CD4-positive, alpha-beta T cell (primary cell): ENCODE results near the gene CUL7. TPM values are rescaled to one million over a fixed set of nuclear protein-coding genes. Genes with fewer than 3 reads are reported as not detected.

Experiments
- ATAC-seq: fragments of 200-7000 bp; cut with Tn5 transposase; one replicate; pipeline ENCODE4 v1.10.0; 2022; ENCODE audit warnings: mild to moderate bottlenecking; ENCODE audit not compliant: poor library complexity
- CTCF ChIA-PET: fragments of 350-600 bp; sonication (Branson Sonifier 250); formaldehyde crosslinking; loops from one replicate; lab custom pipeline; 2021; ENCODE audit warnings: antibody characterized with exemption, inconsistent platforms; lab: Charles Lee
- POLR2A ChIA-PET: fragments of 350-600 bp; sonication (Branson Sonifier 250); formaldehyde crosslinking; loops from one replicate; lab custom pipeline; 2021; ENCODE audit warnings: antibody characterized with exemption, inconsistent platforms; lab: Charles Lee
- DNase-seq, 14 experiments: peaks; one replicate each; pipeline ENCODE4 v3.0.0-alpha.2; 2013 to 2020; ENCODE audit warnings: mixed read lengths in 2 of 14
- H3K27ac ChIP-seq, 2 donors: one replicate each; pipeline versions ENCODE4 v1.5.1 to v1.7.0; 2013; ENCODE audit warnings: low read length in 2 of 2, low read depth in 1 of 2, mild to moderate bottlenecking in 1 of 2
- H3K27me3 ChIP-seq, 2 experiments: 1 replicate in 1 of 2; 2 replicates in 1 of 2; pipeline versions ENCODE4 v1.6.1 to v1.7.0; 2013; ENCODE audit warnings: low read length in 2 of 2, control low read depth in 1 of 2, mild to moderate bottlenecking in 1 of 2, moderate library complexity in 1 of 2; ENCODE audit not compliant: insufficient read depth in 2 of 2, control insufficient read depth in 1 of 2
- H3K36me3 ChIP-seq: one replicate; pipeline ENCODE4 v1.6.1; 2013; ENCODE audit warnings: low read length, control low read depth; ENCODE audit not compliant: insufficient read depth
- H3K4me1 ChIP-seq: one replicate; pipeline ENCODE4 v1.6.1; 2013; ENCODE audit warnings: low read length, control low read depth; ENCODE audit not compliant: insufficient read depth
- H3K4me3 ChIP-seq: one replicate; pipeline ENCODE4 v1.5.1; 2013; ENCODE audit warnings: mild to moderate bottlenecking, low read length, moderate library complexity
- H3K9me3 ChIP-seq, 2 experiments: 1 replicate in 1 of 2; 2 replicates in 1 of 2; pipeline versions ENCODE4 v1.6.1 to v1.7.0; 2013; ENCODE audit warnings: low read length in 2 of 2, mild to moderate bottlenecking in 2 of 2, control low read depth in 1 of 2, moderate library complexity in 1 of 2; ENCODE audit not compliant: control insufficient read depth in 1 of 2, insufficient read depth in 1 of 2
- H3K27ac Mint-ChIP-seq: one replicate; pipeline ENCODE4 v1.8.0; 2020; ENCODE audit warnings: mixed read lengths
- H3K27me3 Mint-ChIP-seq: one replicate; pipeline ENCODE4 v1.8.0; 2021; ENCODE audit warnings: mixed read lengths
- H3K36me3 Mint-ChIP-seq: one replicate; pipeline ENCODE4 v1.8.0; 2021; ENCODE audit warnings: low read depth, mixed read lengths
- H3K4me1 Mint-ChIP-seq: one replicate; pipeline ENCODE4 v1.8.0; 2021; ENCODE audit warnings: low read depth, mixed read lengths
- H3K4me3 Mint-ChIP-seq: one replicate; pipeline ENCODE4 v1.8.0; 2020; ENCODE audit warnings: mild to moderate bottlenecking, mixed read lengths
- H3K9me3 Mint-ChIP-seq: one replicate; pipeline ENCODE4 v1.8.0; 2020; ENCODE audit warnings: mixed read lengths
- intact Hi-C, 2 experiments: fragments of 100-400 bp; cut with DNase I in 1 of 2; cut with micrococcal nuclease in 1 of 2; formaldehyde crosslinking; loops; one replicate each; pipeline versions ENCODE4 v1.15.1 to v1.9.0; 2023 to 2025; cut with DNase I, micrococcal nuclease
- total RNA-seq, 174 experiments: library from RNA in 2 of 174; stranded (reverse) in 2 of 174; gene quantifications; one replicate each; pipeline ENCODE4 v1.2.3 and lab custom pipeline; 2021 to 2026
- TF ChIP-seq, protein P1 (sequence below): fragments of 200-600 bp; IDR thresholded peaks from one replicate; pipeline ENCODE4 v1.8.0; 2022; ENCODE audit warnings: antibody characterized with exemption, mild to moderate bottlenecking

CUL7 gene
- total RNA-seq, 2 experiments from 2014 or later = 5.9 to 6.9 TPM

DNA sequence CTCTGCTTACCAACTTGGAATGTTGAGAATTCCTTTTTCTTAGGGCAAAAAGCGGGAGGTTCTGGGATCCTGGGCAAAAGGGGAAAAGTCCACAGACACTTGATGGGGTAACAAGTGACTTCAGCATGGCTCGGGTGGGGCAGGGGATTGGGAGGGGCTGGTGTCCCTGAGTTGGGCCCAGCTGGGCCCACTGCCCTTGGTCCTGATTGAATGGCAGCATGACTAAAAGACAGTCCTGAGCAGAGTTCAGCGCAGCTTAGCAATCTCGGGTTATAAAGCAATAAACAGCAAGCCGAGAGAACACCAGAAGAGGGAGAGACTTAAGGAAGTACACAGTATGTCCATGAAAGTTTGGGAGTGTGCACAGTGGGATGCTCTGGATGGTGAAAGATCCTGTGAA lies 63.7 kb downstream of the CUL7 start:
- POLR2A ChIA-PET = interaction anchor here (0.9 kb wide), 1 partner anchor 11 kb away, joined by 3 read pairs; the partner anchor contains the start of gene PEX6
- Mint-ChIP-seq H3K27ac (no peak overlapping the region), H3K36me3 (peaks cover 48% of the 10 kb centered on the region), H3K4me1 (peaks cover 43% of the 10 kb centered on the region), H3K27me3 (no peaks in the 10 kb centered on the region), H3K4me3 (no peak overlapping the region), H3K9me3 (no peaks in the 10 kb centered on the region)
- H3K4me1 ChIP-seq = peaks cover 31% of the 10 kb centered on the region
- peaks cover 47% of the 10 kb centered on the region for H3K36me3 ChIP-seq
- TF ChIP-seq, protein P1, sequence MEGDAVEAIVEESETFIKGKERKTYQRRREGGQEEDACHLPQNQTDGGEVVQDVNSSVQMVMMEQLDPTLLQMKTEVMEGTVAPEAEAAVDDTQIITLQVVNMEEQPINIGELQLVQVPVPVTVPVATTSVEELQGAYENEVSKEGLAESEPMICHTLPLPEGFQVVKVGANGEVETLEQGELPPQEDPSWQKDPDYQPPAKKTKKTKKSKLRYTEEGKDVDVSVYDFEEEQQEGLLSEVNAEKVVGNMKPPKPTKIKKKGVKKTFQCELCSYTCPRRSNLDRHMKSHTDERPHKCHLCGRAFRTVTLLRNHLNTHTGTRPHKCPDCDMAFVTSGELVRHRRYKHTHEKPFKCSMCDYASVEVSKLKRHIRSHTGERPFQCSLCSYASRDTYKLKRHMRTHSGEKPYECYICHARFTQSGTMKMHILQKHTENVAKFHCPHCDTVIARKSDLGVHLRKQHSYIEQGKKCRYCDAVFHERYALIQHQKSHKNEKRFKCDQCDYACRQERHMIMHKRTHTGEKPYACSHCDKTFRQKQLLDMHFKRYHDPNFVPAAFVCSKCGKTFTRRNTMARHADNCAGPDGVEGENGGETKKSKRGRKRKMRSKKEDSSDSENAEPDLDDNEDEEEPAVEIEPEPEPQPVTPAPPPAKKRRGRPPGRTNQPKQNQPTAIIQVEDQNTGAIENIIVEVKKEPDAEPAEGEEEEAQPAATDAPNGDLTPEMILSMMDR = no peak
- DNase-seq (no peak), ATAC-seq (no peak)
- H3K27me3 ChIP-seq = no peaks in the 10 kb centered on the region
- H3K27ac ChIP-seq = no peak overlapping the region
- CTCF ChIA-PET = no interaction called here
- H3K9me3 ChIP-seq = no peaks in the 10 kb centered on the region
- H3K4me3 ChIP-seq = no peak overlapping the region
- intact Hi-C loops = no loop called here

GRCh38 chr6:42988486-42989020 lies 65.1 kb downstream of the CUL7 start:
- Mint-ChIP-seq H3K36me3 (peaks cover 47% of the 10 kb centered on the region), H3K27ac (peak overlapping the region; percentile 6), H3K4me3 (peak overlapping the region; percentile 51), H3K9me3 (no peaks in the 10 kb centered on the region), H3K4me1 (peaks cover 51% of the 10 kb centered on the region), H3K27me3 (no peaks in the 10 kb centered on the region)
- peaks cover 37% of the 10 kb centered on the region for H3K4me1 ChIP-seq
- no peak for ATAC-seq
- H3K27ac ChIP-seq = no peak overlapping the region
- peaks cover 42% of the 10 kb centered on the region for H3K36me3 ChIP-seq
- TF ChIP-seq, protein P1 = no peak
- ChIA-PET POLR2A (interaction anchor here (0.9 to 1.6 kb wide), 3 partner anchors 9 to 59 kb away, joined by 3 to 6 read pairs (median 4); partner anchors contain the start of genes CNPY3, KLHDC3, MEA1 and PEX6), CTCF (interaction anchor here (0.6 kb wide), 1 partner anchor 10 kb away, joined by 3 read pairs; the partner anchor contains the start of gene PEX6)
- intact Hi-C loops = no loop called here
- no peaks in the 10 kb centered on the region for H3K9me3 ChIP-seq
- no peak for DNase-seq
- no peaks in the 10 kb centered on the region for H3K27me3 ChIP-seq
- H3K4me3 ChIP-seq = no peak overlapping the region

Other genes with a start within 250 kb of the CUL7 start
- gene RPL7L1, start 174.2 kb downstream of the CUL7 start, total RNA-seq = 10 to 100 TPM; 76.1 TPM
- not detected for gene PTCRA, start 137.8 kb downstream of the CUL7 start, total RNA-seq
- gene CNPY3, start 124.4 kb downstream of the CUL7 start, total RNA-seq = 10 to 100 TPM; 41.2 to 43.8 TPM
- gene GNMT, start 93.1 kb downstream of the CUL7 start, total RNA-seq = 1 to 10 TPM; 1.2 to 2.1 TPM
- gene PEX6, start 74.7 kb downstream of the CUL7 start, total RNA-seq = 10 to 100 TPM; 12.8 to 13.6 TPM
- 10 to 100 TPM; 15.3 to 17.5 TPM for gene PPP2R5D, start 69.3 kb downstream of the CUL7 start, total RNA-seq
- gene MEA1, start 39.9 kb downstream of the CUL7 start, total RNA-seq = 10 to 100 TPM; 13.6 to 17.0 TPM
- gene KLHDC3, start 39.6 kb downstream of the CUL7 start, total RNA-seq = 10 to 100 TPM; 21.0 to 22.3 TPM
- gene RRP36, start 32.2 kb downstream of the CUL7 start, total RNA-seq = 10 to 100 TPM; 17.2 to 17.7 TPM
- 10 to 100 TPM; 42.8 to 48.0 TPM for gene MRPL2, start 5.6 kb upstream of the CUL7 start, total RNA-seq
- gene KLC4, start 5.8 kb upstream of the CUL7 start, total RNA-seq = 10 to 100 TPM; 39.6 to 40.8 TPM
- gene PTK7, start 22.5 kb upstream of the CUL7 start, total RNA-seq = 1 to 10 TPM; 1.2 to 1.6 TPM
- gene SRF, start 117.4 kb upstream of the CUL7 start, total RNA-seq = 10 to 100 TPM; 22.8 to 23.7 TPM
- 10 to 100 TPM; 75.5 to 79.2 TPM for gene CUL9, start 128.3 kb upstream of the CUL7 start, total RNA-seq
- 10 to 100 TPM; 27.3 to 30.6 TPM for gene DNPH1, start 175.6 kb upstream of the CUL7 start, total RNA-seq
- gene TTBK1, start 189.6 kb upstream of the CUL7 start, total RNA-seq = not detected
- gene SLC22A7, start 244.4 kb upstream of the CUL7 start, total RNA-seq = not detected